HG03442 (cell line): Measurements from ENCODE around the gene CRYAB.
A peak's percentile ranks its signal among the peaks of the same experiment; 100 is the strongest.
"Not testable (repeated sequence)": the region's sequence is repeated elsewhere in the genome, so short reads cannot be mapped to it uniquely, and the experiment has no call there.

ENCODE experiments used
- ATAC-seq: cut with Tn5 transposase; IDR thresholded peaks from one replicate; pipeline ENCODE4 v1.9.1; 2021; ENCODE audit warnings: mild to moderate bottlenecking, moderate library complexity; ENCODE audit not compliant: unreplicated experiment

Gene CRYAB

GRCh38 chr11:111910676-111911562, 651 bp downstream of the CRYAB start:
- ATAC-seq: no peak

- no peak for ATAC-seq
Measured at GRCh38 chr11:111909378-111909777, 2.2 kb downstream of the CRYAB start.

DNA sequence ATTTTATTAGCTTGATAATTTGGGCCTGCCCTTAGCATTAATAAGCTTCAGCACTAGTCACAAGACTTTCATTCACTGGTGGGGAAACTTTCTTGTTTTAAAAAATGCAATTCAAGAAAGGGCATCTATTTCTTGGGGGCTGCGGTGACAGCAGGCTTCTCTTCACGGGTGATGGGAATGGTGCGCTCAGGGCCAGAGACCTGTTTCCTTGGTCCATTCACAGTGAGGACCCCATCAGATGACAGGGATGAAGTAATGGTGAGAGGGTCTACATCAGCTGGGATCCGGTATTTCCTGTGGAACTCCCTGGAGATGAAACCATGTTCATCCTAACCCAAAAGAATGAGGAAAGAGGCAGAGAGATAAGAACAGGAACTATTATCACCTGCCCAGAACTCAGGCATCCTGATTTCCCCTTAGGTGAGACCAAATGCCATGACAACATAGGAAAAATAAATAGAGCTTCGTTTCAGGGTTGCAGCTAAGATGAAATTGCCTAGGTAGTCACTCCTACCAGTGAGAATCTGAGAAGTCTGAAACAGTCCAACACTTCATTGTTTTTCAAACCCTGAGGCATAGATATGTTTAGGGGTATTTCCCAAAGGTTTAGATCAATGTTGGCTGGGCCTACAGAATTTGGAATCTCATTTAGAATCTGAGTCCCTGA, 2.8 kb downstream of the CRYAB start:
- no peak for ATAC-seq

DNA sequence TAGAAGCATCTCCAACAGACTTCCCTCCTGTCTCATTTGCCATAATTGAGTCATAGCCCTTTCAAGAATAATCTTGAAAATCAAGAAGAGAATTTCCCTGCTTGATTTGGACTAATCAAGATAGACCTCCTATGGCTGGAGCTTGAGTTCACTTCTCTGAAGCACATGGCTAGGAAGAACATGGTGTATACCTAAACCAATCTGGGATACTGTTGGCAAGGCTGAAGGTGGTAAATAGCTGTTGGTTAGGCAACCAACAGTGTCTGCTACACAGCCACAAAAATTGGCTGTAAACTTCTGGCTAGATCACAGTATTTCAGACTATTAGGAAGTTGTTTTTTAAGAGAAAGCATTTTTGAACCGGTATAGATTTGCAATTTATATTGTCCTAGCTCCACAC, 4.9 kb downstream of the CRYAB start:
- ATAC-seq: no peak

GRCh38 chr11:111905411-111905810, 6.2 kb downstream of the CRYAB start:
- ATAC-seq: no peak

DNA sequence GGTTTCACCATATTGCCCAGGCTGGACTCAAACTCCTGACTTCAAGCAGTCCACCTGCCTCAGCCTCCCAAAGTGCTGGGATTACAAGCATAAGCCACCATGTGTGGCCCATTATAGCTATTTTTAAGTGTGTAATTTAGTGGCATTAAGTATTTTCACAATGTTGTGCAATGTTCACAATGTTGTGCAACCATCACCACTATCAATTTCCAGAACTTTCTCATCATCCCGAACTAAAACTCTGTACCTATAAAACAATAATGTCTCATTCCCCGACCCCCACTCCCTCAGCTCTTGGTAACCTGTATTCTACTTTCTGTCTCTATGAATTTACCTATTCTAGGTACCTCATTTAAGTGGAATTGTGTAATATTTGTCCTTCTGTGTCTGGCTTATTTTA, 24.7 kb downstream of the CRYAB start:
- no peak for ATAC-seq

DNA sequence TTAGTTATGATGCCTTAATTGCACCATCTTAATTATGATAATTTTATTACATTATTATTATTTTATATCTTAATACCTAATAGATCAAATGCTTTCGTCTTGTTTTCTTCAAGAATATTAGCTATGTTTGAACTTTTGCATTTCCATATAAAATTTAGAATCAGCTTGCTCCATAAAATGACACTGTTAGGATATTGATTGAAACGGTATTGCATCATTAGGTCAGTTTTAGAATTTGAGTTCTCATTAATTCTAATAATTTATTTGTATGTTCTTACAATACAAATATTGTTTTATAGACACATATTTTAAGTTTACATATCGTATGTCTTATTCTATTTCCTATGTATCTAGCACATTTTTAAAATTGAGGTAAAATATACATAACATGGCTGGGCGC, 25.5 kb downstream of the CRYAB start:
- no peak for ATAC-seq

GRCh38 chr11:111885053-111885452, 26.5 kb downstream of the CRYAB start:
- not testable (repeated sequence) for ATAC-seq

GRCh38 chr11:111882202-111882601, 29.4 kb downstream of the CRYAB start:
- no peak for ATAC-seq

GRCh38 chr11:111879637-111879960, 32.0 kb downstream of the CRYAB start:
- no peak for ATAC-seq

GRCh38 chr11:111878849-111879636, 32.5 kb downstream of the CRYAB start, which contains the start of the genes CFAP68 and FDXACB1:
Gene CFAP68 (plus strand): TSS chr11:111879541. CDS start chr11:111879561, 20 bp downstream.
Gene FDXACB1 (minus strand): TSS chr11:111879165. CDS start chr11:111879132, 33 bp downstream.
- ATAC-seq: peak; percentile 90

DNA sequence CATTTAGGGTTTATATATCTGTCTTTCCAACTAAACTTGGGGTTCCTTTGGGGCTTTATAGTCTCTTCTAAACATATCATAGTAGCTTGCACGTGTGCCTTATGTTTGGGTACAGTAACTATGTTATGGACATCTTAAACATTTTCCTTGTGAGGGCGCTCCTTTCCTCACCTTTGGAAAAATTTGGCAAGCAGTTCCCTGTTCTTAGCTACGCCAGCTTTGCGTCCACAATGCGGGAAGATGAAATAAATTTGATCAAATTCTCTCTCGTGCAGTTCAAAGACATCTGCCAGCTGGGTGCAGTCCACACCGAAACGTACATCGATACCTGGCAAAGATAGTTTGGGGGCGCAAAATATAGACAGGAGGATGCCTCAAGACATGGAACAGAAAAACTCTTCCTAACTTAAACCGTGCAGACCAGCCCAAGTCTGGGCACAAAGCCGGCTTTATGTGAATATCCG, 33.2 kb downstream of the CRYAB start:
- no peak for ATAC-seq

- no peak for ATAC-seq
Measured at GRCh38 chr11:111871693-111872161, 39.8 kb downstream of the CRYAB start.

DNA sequence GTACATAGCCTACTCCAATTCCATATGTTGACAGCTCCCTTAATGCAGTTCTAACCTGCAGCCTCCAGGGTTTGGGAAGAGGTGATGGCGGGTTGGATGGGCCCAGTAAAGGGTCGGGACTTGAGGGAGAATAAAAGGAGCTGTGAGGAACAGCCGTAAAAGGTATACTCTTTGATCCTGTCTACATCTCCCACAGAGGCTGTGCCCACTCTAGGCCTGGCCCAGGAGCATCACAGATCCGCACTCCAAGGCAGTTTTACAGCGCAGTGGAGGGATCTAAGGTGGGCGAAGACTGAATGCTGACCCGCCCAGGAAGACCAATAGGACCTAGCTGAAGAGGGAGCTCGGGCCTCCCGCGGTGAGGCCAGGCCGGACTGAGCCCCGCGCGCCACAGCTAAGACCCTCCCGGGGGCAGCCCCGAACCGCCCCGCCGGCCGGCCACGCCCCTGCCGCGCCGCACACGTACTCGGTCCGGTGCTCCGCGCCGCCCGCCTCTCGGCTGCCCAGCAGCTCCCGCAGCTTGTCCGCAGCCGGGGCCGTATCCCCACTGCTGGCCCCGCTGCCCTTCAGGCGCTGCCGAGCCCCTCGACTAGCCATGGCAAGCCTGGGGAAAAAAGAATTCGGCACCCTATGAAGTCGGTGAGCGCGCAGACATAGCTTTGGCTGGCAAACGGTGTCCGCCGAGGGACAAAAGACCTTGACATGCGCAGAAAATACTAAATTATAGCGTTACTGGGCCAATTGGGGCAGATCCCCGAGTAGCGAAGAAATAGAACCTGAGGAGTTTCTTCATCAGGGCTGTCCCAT, 40.5 kb downstream of the CRYAB start, which contains the start of gene ALG9:
ALG9 (minus strand) TSS at position 696 of the 807 bp plus-strand sequence; CDS start at position 597, 99 bp downstream.
- peak; percentile 82 for ATAC-seq

DNA sequence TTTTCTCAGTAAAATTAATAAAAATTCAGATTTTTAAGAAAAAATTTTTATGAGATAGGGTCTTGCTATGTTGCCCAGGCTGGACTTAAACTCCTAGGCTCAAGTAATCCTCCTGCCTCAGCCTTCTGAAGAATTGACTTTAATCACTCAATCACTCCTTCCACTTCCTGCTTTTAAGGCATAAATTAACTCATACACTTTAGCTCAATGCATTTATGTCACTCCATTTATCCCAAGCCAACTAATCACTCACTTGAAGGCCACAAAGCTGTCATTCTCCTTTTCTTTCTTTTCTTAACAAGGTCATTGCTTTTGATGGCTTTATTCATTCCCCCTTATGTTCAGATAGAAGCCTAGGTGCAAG, 41.1 kb downstream of the CRYAB start:
- peak; percentile 2 for ATAC-seq

DNA sequence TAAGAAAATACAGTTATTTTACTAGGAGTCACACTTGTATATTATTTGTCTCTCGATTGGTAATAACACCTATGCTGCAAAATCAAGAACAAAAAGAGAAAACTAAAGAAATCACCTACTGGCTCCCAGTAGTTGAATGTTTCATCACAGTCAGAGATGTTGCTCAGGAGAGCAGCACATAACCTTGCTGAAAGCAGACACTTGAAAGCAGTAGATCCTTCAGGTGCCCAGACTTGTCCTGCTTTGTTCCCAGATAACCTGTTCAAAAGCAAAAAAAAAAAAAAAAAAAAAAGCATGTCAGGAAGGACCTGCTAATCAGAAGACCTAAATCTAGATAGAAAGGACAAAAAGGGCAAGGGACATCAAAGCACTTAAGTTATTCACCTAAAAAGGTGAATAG, 41.5 kb downstream of the CRYAB start:
- ATAC-seq: no peak

- ATAC-seq: no peak
Measured at GRCh38 chr11:111860257-111860656, 51.3 kb downstream of the CRYAB start.
